GM19351 (cell line): ENCODE measurements around the gene ATP5F1D.
"Not testable (repeated sequence)": the region's sequence is repeated elsewhere in the genome, so short reads cannot be mapped to it uniquely, and the experiment has no call there.

Experiments
- ATAC-seq: cut with Tn5 transposase; IDR thresholded peaks from one replicate; pipeline ENCODE4 v1.9.1; 2021; ENCODE audit warnings: mild to moderate bottlenecking, moderate library complexity; ENCODE audit not compliant: unreplicated experiment

ATP5F1D gene

DNA sequence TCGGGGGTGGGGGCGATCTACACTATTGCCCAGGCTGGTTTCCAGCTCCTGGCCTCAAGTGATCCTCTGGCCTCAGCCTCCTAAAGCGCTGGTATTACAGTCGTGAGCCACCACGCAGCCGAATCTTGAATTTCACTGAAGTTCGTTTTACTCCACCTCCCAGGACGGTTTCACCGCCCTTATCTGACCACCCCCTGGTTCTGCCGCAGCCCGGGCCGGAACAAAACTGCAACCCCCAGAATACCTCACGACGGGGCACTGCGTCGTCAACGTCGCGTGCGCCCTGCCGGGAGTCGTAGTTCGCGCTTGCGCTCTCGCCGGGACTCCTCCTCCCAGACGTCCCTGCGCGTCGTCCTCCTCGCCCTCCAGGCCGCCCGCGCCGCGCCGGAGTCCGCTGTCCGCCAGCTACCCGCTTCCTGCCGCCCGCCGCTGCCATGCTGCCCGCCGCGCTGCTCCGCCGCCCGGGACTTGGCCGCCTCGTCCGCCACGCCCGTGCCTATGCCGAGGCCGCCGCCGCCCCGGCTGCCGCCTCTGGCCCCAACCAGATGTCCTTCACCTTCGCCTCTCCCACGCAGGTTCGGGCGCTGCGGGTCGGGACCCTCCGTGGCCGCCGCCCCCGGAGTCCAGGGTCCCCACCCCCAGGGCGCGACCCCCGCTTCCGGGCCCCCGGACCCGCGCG lies at the start of gene ATP5F1D:
ATP5F1D (plus strand) TSS at position 335 of the 679 bp plus-strand sequence; CDS start at position 435, 100 bp downstream.
- ATAC-seq: peak; percentile 64

DNA sequence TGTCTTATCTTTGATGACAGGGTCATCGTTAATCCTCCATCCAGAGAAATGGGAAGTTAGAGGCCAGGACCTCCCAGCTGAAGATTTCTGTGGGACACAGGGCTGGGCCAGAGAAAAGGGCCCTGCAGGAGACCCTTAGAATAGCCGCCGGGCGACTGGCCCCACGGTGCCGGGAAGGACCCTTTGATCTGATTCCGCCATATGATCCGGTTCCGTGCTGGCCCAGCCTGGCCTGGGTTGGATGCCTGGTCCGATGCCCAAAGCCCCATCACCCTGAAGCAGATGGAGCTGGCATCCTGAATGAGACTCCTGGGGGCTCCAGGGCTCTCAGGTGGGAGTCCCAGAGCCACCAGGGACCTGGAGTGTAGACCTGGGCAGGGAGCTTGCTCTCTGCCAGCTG lies 42.0 kb upstream of the ATP5F1D start:
- no peak for ATAC-seq

DNA sequence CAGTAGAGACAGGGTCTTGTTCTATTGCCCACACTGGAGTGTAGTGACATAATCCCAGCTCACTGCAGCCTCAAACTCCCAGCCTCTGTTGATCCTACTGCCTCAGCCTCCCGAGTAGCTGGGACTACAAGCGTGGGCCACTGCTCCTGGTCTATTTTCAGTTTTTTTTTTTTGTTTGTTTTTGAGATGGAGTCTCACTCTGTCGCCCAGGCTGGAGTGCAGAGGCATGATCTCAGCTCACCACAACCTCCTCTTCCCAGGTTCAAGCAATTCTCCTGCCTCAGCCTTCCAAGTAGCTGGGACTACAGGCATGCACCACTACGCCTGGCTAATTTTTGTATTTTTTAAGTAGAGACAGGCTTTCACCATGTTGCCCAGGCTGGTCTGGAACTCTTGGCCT lies 40.9 kb upstream of the ATP5F1D start:
- ATAC-seq: not testable (repeated sequence)

DNA sequence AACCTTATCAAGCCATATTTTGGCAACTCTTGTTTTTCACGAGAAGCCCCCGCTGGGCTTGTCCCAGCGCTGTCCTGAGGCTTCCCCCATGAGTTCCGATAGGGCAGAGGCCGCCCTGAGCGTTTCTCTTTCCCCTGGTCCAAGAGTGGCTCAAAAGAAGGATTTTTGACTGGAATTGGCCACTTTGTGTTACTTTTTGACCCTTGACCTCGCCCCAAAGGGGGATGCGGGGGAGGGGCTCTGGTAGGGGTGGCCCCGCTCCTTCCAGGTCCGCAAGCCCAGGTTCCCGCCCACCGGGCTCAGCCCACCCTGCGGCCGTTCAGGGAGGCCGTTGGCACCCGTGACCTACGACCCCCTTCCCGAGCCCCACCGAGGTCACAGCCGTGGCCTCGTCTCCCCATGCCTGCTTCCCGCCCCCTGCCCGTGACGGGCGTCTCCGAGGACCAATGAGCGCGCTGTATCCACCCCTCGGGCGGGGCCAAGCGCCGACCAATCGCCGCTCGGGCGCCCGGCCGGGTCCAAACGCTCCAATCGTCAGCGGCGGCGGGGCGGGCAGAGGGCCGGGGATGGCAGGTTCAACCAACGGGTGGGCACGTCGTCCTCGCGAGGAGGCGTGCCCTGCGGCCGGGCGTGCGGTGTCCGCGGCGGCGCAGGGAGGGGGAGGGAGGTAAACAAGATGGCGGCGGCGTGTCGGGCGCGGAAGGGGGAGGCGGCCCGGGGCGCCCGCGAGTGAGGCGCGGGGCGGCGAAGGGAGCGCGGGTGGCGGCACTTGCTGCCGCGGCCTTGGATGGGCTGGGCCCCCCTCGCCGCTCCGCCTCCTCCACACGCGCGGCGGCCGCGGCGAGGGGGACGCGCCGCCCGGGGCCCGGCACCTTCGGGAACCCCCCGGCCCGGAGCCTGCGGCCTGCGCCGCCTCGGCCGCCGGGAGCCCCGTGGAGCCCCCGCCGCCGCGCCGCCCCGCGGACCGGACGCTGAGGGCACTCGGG lies 36.1 kb upstream of the ATP5F1D start, which contains the start of gene STK11:
STK11 (plus strand) TSS at position 665 of the 986 bp plus-strand sequence. CDS start 1,136 bp downstream, outside the sequence.
- ATAC-seq: peak; percentile 87

DNA sequence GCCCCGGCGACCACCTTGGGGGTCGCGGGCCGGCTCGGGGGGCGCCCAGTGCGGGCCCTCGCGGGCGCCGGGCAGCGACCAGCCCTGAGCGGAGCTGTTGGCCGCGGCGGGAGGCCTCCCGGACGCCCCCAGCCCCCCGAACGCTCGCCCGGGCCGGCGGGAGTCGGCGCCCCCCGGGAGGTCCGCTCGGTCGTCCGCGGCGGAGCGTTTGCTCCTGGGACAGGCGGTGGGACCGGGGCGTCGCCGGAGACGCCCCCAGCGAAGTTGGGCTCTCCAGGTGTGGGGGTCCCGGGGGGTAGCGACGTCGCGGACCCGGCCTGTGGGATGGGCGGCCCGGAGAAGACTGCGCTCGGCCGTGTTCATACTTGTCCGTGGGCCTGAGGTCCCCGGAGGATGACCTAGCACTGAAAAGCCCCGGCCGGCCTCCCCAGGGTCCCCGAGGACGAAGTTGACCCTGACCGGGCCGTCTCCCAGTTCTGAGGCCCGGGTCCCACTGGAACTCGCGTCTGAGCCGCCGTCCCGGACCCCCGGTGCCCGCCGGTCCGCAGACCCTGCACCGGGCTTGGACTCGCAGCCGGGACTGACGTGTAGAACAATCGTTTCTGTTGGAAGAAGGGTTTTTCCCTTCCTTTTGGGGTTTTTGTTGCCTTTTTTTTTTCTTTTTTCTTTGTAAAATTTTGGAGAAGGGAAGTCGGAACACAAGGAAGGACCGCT lies 35.2 kb upstream of the ATP5F1D start:
- ATAC-seq: no peak

DNA sequence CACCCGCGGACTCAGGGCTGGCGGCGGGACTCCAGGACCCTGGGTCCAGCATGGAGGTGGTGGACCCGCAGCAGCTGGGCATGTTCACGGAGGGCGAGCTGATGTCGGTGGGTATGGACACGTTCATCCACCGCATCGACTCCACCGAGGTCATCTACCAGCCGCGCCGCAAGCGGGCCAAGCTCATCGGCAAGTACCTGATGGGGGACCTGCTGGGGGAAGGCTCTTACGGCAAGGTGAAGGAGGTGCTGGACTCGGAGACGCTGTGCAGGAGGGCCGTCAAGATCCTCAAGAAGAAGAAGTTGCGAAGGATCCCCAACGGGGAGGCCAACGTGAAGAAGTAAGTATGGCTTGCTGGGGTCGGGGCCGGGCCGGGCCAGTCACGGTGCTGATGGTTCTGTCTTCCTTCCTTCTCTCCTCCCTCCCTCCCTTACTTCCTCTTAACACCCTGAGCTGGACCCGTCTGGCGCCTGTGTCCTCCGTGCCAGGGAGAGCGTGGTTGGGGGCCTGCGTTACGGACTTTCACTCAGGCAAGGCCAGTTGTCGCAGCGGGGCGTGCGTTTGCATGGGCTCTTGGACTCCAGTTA lies 34.6 kb upstream of the ATP5F1D start:
- no peak for ATAC-seq

DNA sequence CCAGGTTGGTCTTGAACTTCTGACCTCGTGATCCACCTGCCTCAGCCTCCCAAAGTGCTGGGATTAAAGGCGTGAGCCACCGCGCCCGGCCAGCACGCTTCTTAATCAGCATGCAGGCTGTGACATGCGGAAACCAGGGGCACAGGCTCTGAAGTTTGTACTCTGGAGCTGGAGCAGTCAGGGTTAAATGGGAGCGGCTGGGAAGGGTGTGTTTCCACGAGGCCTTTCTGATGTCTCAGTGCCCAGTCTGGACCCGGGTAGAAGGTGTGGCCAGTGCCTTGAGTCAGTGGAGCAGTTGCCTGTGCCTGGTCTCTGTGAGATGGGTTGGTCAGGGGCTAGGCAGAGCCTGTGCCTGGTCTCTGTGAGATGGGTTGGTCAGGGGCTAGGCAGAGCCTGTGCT lies 32.7 kb upstream of the ATP5F1D start:
- ATAC-seq: not testable (repeated sequence)

DNA sequence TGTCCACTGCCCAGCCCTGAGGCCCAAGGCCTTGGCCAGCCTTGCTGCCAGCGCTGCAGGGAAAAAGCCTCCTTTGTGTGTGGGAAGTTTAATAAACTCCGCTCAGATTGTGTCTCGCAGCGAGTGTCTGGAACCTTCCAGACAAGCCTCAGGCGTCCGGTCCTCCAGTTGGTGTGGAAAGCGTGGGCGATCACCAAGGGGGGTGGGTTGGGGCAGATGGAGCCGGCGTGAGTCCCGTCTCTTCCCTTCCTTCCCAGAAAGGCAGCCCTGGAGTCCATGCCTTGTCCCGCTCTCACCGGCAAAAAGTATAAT lies 31.4 kb upstream of the ATP5F1D start:
- ATAC-seq: no peak

DNA sequence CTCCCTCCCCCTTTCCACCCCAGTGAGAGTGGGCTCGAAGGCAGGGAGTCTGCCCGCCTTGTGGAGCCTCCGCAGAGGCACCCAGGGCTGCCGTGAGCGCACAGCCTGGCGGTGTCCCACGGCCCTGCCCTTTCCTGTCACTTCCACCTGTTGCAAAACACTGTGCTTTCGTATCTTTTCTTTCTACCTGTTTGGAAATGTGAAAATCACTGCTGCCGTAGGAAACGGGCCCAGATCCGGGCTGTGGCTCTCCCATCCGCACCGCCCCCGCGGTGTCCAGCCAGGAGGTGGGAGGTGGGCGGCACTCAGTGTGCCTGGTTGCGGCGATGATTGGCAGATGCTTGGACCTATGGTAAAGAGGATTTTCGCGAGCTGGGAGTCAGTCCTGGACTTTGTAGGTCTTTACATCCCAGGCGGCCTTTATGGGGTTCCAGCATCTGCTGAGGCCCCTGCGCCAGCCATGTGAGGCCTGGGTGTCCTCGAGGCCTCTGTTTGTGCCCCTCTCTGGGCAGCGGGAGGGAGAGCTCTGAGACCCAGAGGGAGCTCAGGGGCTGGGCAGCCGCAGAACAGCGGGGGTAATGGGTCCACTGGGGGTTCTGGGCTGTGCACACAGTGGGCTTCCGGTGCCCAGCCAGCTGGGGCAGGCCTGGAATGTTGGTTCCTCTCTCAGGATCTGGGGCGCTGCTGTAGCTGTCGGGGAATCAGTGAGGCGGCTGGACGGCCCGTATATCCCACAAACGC lies 29.9 kb upstream of the ATP5F1D start:
- ATAC-seq: no peak

DNA sequence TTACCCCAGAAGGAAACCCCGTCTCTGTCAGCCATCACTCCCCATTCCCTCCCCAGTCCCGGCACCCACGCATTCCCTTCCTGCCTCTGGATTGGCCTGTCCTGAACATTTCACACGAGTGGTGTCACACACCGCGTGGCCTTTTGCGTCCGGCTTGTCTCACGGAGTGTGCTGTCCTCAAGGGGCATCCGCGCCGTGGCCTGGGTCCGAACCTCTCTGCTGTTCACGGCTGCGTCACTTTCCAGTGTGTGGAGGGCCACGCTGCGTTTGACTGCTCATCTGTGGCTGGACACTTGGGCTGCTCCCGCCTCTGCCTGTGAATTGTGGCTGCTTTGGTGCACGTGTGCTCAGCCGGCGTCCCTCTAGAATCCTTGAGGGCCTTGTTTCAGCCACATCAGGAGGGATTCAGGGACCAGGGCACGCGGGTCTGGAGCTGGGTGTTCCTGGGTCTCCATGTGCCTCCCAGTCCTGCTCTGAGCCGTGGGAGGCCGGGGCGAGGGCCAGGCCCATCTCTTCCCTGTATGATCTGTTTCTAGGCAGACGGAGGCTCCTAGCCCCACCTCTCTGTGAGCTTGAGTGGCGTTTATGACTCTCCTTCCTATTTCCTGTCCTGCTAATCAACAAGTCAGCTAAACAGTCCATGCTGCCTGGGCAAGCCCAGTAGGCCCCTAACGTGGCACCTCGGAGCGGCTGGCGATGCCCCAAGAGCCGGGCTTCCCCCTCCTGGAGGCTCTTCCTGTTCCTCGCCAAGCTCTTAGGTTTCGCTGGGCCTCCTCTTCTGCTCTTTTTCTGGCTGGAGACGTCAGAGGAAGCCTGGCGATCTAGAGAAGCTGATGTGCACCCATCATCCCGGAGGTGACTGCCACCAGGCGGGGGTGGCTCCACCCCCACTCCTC lies 27.9 kb upstream of the ATP5F1D start:
- no peak for ATAC-seq

DNA sequence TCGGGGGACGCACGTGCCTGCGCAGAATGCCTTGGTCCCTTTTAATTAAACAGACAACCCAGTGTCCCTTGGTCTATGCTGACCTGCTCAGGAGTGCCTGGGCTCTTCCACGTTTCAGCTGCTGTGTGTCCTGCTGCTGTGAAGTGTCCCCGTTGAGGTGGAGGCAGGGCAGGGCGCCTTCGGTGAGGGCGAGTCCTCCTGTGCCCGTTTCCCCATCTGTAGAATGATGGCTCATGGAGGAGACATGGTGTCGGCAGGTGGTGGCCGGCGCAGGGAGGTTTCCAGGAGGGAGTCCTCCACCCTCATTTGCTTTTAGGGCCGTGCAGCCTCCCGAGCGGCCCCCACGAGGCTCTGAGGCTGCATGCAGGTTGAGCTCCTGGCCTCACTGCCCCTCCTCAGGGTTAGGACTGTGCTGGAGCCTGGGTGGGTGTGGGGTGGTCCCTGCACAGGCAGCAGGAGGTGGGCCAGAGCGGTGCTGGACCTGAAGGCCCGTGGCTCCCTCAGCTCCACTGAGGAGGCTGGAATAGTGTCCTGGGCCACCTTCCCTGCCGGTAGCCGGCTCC lies 27.2 kb upstream of the ATP5F1D start:
- no peak for ATAC-seq

DNA sequence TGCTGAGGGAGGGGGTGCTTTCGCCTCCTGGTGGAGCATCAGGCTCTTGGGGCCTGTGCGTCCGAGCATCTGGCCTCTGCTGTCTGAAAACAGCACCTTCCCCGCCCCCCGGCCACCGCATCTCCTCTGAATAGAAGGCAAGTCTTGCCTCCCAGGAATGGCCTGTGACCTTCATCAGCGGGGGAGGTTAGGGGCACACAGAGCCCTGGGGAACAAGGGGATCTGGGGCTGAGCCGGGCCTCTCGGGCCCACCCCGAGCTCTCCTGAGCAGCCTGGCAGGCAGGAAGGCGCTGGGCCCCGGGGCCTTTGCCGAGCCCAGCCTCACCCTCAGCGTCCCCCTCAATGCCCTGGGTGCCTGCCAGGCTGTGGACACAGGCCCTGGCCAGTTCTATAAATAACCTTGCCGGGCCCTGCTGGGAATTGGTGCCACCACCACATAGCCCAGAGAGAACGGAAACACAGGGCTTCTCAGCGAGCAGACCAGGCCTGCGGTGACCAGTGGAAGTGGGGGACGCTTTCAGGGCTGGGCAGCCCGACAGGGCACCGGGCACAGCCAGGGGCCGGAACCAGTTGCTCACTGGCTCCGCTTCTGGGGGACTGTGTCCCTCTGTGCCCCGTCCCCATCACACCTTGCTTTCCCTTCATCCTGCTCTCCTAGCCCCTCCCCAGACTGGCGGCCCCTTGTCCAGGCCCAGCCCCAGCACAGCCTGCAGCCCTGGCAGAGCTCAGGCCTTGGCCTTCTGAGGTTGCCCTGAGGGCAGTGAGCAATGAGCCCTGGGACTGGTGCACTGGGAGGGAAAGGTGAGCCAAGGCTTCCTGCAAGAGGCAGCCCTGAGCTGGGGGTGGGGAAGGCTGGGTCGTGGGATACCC lies 26.5 kb upstream of the ATP5F1D start:
- ATAC-seq: no peak

DNA sequence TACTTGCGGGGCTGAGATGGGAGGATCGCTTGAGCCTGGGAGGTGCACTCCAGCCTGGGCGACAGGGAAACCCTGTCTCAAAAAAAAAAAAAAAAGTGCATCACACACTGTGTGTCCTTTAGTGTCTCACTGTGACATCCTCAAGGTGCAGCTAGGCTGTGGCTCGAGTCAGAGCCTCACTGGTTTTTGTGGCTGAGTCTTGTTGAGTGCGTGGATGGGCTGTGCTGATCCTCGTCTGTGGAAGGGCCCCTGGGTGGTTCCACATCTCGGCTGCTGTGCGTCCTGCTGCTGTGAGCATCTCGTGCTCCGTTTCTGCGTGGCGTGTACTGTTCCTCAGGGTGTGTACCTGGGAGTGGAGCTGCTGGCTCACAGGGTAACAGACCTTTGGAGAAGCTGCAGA lies 24.8 kb upstream of the ATP5F1D start:
- no peak for ATAC-seq

DNA sequence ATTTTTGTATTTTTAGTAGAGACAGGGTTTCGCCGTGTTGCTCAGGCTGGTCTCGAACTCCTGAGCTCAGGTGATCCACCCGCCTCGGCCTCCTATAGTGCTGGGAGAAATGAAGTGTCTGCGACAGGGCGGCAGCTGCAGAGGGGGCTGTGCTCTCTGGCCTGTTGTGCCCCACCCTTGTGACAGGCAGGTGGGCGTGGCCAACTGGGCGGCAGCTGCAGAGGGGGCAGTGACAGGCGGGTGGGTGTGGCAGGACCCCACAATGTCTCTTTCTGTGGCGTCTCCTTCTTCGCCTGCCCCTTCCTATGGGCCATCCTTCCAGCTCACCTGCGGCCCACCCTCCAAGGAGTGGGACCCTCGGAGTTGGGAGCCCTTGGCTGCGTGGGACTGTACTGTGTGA lies 24.2 kb upstream of the ATP5F1D start:
- ATAC-seq: no peak

DNA sequence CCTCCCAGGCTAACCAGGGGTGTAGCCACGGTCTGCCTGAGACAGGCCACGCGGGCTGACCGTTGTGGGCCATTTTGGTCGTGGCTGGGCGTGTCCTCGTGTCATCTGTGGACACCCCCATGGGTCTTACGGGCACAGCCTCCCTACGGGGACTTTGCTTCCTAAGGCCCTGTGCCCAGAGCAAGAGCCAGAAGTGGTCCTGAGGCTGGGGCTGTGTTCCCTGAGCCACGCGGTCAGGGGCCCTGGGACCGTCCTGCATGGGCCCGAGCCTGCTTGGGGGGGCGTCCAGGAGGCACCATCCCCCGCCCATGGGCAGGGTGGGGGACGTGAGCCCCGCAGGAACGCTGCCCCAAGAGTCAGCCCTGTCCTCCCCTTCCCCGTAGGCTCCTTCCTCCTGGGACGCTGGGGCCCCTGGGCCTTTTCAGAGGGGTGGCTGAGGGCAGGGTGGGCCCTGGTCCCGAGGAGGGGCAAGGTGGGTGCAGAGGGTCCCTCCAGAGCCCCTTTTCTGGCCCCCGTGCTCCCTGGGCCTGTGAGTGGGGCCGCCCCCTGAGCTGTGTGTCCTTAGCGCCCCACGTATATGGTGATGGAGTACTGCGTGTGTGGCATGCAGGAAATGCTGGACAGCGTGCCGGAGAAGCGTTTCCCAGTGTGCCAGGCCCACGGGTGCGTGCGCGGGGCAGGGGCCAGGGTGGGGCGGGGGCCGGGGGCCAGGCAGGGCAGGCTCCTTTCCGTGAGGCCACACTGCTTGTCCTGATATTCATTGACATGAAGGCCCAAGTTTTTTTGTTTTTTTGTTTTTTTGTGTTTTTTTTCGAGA lies 22.6 kb upstream of the ATP5F1D start:
- no peak for ATAC-seq

DNA sequence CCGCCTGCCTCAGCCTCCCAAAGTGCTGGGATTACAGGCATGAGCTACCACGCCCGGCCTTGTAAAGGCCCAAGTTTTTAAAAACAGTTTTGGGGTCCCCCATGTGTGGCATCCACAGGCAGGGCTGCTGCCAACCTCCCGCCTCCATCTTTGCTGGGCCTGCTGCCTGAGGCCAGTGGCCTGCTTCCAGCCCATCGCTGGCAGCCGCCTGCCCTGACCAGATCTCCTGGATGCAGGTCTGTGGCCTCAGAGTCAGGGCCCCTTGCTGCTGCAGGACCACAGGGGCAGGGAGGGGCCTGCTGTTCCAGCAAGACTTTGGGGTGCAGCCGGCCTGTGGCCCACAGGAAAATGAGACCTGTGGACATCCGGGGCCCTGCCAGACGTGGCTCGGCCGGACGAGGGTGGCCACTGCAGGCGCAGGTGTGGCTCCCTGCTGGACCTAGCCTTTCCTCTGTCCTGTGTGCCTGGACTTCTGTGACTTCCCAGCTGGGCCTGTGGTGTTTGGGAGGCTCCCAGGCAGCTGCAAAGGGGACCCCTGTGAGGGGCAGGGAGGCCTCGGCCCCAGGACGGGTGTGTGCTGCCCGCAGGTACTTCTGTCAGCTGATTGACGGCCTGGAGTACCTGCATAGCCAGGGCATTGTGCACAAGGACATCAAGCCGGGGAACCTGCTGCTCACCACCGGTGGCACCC lies 21.6 kb upstream of the ATP5F1D start:
- ATAC-seq: no peak
